ENCODE data around the gene PRKRIP1. TPM values are rescaled to one million over a fixed set of nuclear protein-coding genes. Genes with fewer than 3 reads are reported as not detected.
"Not testable (repeated sequence)": the region's sequence is repeated elsewhere in the genome, so short reads cannot be mapped to it uniquely, and the experiment has no call there.

Gene PRKRIP1
- total RNA-seq, 2 experiments from 2014 or later, result 27.2 to 28.3 TPM

GRCh38 chr7:102389810-102390209 lies 6.4 kb upstream of the PRKRIP1 start:
- peaks cover 17% of the 10 kb centered on the region for H3K36me3 Mint-ChIP-seq (ENCODE audit: low read depth)
- no peaks in the 10 kb centered on the region for H3K27me3 Mint-ChIP-seq
- H3K4me1 Mint-ChIP-seq, result no peaks in the 10 kb centered on the region
- ChIA-PET POLR2A (no interaction called here), CTCF (interaction anchor here (0.6 to 1.1 kb wide), 3 partner anchors 10 to 110 kb away, joined by 3 to 5 read pairs (median 3); no protein-coding TSS in a partner anchor)
- no peaks in the 10 kb centered on the region for H3K9me3 Mint-ChIP-seq
- H3K4me3 Mint-ChIP-seq, result no peak overlapping the region
- no peak for DNase-seq
- H3K27ac Mint-ChIP-seq, result no peak overlapping the region

GRCh38 chr7:102390697-102391484 lies 5.3 kb upstream of the PRKRIP1 start:
- Mint-ChIP-seq H3K4me3 (no peak overlapping the region), H3K36me3 (ENCODE audit: low read depth) (peaks cover 17% of the 10 kb centered on the region), H3K27me3 (no peaks in the 10 kb centered on the region), H3K4me1 (peaks cover 5% of the 10 kb centered on the region), H3K27ac (no peak overlapping the region), H3K9me3 (no peaks in the 10 kb centered on the region)
- peak; percentile 73 for DNase-seq
- POLR2A ChIA-PET, result interaction anchor here (0.8 kb wide), 1 partner anchor 109 kb away, joined by 3 read pairs; no protein-coding TSS in a partner anchor
- CTCF ChIA-PET, result interaction anchor here (0.7 to 3.7 kb wide), 5 partner anchors 21 to 122 kb away, joined by 3 to 30 read pairs (median 4); no protein-coding TSS in a partner anchor

DNA sequence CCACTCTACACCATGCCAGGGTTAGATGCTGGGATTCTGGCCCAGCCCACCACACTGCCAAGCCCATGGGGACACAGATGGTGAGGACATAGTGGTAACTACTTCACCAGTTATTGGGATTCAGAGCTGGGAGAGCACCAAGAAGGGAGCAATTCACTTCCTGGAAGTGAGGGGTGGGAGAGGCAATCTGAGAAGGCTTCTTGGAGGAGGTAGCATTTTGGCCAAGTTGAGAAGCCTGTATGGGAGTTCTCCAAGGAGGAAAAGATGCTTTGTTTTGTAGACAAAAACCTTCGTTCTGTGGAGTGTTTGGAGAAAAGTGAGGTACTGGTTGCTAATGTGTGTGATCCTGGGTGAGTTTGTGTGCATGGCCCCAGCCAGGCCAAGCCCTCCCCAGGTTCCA lies 3.8 kb upstream of the PRKRIP1 start:
- Mint-ChIP-seq H3K36me3 (ENCODE audit: low read depth) (peaks cover 15% of the 10 kb centered on the region), H3K4me3 (no peak overlapping the region), H3K27ac (no peak overlapping the region), H3K4me1 (peaks cover 16% of the 10 kb centered on the region), H3K27me3 (no peaks in the 10 kb centered on the region), H3K9me3 (no peaks in the 10 kb centered on the region)
- DNase-seq, result no peak
- ChIA-PET POLR2A (no interaction called here), CTCF (interaction anchor here (1.1 to 3.7 kb wide), 3 partner anchors 12 to 113 kb away, joined by 3 to 30 read pairs (median 4); no protein-coding TSS in a partner anchor)

GRCh38 chr7:102393467-102393866 lies 2.7 kb upstream of the PRKRIP1 start:
- H3K4me1 Mint-ChIP-seq, result peaks cover 22% of the 10 kb centered on the region
- POLR2A ChIA-PET, result no interaction called here
- H3K27me3 Mint-ChIP-seq, result no peaks in the 10 kb centered on the region
- H3K36me3 Mint-ChIP-seq (ENCODE audit: low read depth), result peaks cover 17% of the 10 kb centered on the region
- no peak for DNase-seq
- CTCF ChIA-PET, result interaction anchor here (0.6 to 3.7 kb wide), 4 partner anchors 11 to 1902 kb away, joined by 3 to 30 read pairs (median 4); no protein-coding TSS in a partner anchor
- no peaks in the 10 kb centered on the region for H3K9me3 Mint-ChIP-seq
- H3K27ac Mint-ChIP-seq, result no peak overlapping the region
- H3K4me3 Mint-ChIP-seq, result no peak overlapping the region

GRCh38 chr7:102395592-102395872 lies 631 bp upstream of the PRKRIP1 start:
- H3K27ac Mint-ChIP-seq, result peak overlapping the region; percentile 77
- POLR2A ChIA-PET, result interaction anchor here (0.8 to 3.1 kb wide), 11 partner anchors 9 to 652 kb away, joined by 3 to 19 read pairs (median 5); no protein-coding TSS in a partner anchor
- no peaks in the 10 kb centered on the region for H3K27me3 Mint-ChIP-seq
- peaks cover 22% of the 10 kb centered on the region for H3K4me1 Mint-ChIP-seq
- peak overlapping the region; percentile 91 for H3K4me3 Mint-ChIP-seq
- no peak for DNase-seq
- H3K36me3 Mint-ChIP-seq (ENCODE audit: low read depth), result peaks cover 27% of the 10 kb centered on the region
- CTCF ChIA-PET, result interaction anchor here (1.1 to 1.8 kb wide), 5 partner anchors 9 to 1506 kb away, joined by 3 to 8 read pairs (median 5); partner anchors contain the start of gene UFSP1
- no peaks in the 10 kb centered on the region for H3K9me3 Mint-ChIP-seq

GRCh38 chr7:102396710-102397019 lies 502 bp downstream of the PRKRIP1 start:
- H3K27ac Mint-ChIP-seq, result peak overlapping the region; percentile 77
- no peaks in the 10 kb centered on the region for H3K9me3 Mint-ChIP-seq
- POLR2A ChIA-PET, result interaction anchor here (1.0 to 3.1 kb wide), 9 partner anchors 8 to 115 kb away, joined by 3 to 19 read pairs (median 5); no protein-coding TSS in a partner anchor
- H3K4me1 Mint-ChIP-seq, result peaks cover 22% of the 10 kb centered on the region
- DNase-seq, result no peak
- H3K4me3 Mint-ChIP-seq, result peak overlapping the region; percentile 91
- peaks cover 31% of the 10 kb centered on the region for H3K36me3 Mint-ChIP-seq (ENCODE audit: low read depth)
- H3K27me3 Mint-ChIP-seq, result no peaks in the 10 kb centered on the region
- CTCF ChIA-PET, result interaction anchor here (0.7 to 1.8 kb wide), 7 partner anchors 8 to 117 kb away, joined by 3 to 8 read pairs (median 5); no protein-coding TSS in a partner anchor

DNA sequence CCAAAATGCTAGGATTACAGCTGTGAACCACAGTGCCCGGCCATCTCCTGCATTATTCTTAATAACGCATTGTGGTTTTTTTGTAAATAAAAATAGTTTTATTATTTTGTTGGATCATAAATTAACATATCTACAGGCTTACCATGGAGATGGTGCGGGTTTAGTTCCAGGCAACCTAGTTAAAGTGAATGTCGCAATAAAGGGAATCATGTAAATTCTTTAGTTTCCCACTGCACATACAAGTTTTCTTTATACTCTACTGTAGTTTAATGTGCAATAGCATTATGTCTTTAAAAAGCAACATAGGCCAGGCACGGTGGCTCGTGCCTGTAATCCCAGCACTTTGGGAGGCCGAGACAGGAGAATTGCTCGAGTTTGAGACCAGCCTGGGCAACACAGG lies 2.4 kb downstream of the PRKRIP1 start:
- POLR2A ChIA-PET, result interaction anchor here (1.0 kb wide), 1 partner anchor 35 kb away, joined by 4 read pairs; no protein-coding TSS in a partner anchor
- CTCF ChIA-PET, result interaction anchor here (0.6 to 1.2 kb wide), 4 partner anchors 9 to 121 kb away, joined by 3 to 5 read pairs (median 4); no protein-coding TSS in a partner anchor
- Mint-ChIP-seq H3K27me3 (no peaks in the 10 kb centered on the region), H3K4me3 (no peak overlapping the region), H3K27ac (no peak overlapping the region), H3K36me3 (ENCODE audit: low read depth) (peaks cover 35% of the 10 kb centered on the region), H3K4me1 (peaks cover 23% of the 10 kb centered on the region), H3K9me3 (no peaks in the 10 kb centered on the region)
- DNase-seq, result no peak

- no peak for DNase-seq
- no peak overlapping the region for H3K4me3 Mint-ChIP-seq
- ChIA-PET POLR2A (interaction anchor here (0.8 to 1.3 kb wide), 2 partner anchors 14 to 41 kb away, joined by 3 to 4 read pairs; no protein-coding TSS in a partner anchor), CTCF (interaction anchor here (0.6 kb wide), 2 partner anchors 11 to 42 kb away, joined by 3 read pairs; no protein-coding TSS in a partner anchor)
- H3K9me3 Mint-ChIP-seq, result no peaks in the 10 kb centered on the region
- H3K36me3 Mint-ChIP-seq (ENCODE audit: low read depth), result peaks cover 49% of the 10 kb centered on the region
- no peaks in the 10 kb centered on the region for H3K27me3 Mint-ChIP-seq
- H3K4me1 Mint-ChIP-seq, result peaks cover 31% of the 10 kb centered on the region
- H3K27ac Mint-ChIP-seq, result no peak overlapping the region
These were observed 4.2 kb downstream of the PRKRIP1 start for GRCh38 chr7:102400360-102400759.

DNA sequence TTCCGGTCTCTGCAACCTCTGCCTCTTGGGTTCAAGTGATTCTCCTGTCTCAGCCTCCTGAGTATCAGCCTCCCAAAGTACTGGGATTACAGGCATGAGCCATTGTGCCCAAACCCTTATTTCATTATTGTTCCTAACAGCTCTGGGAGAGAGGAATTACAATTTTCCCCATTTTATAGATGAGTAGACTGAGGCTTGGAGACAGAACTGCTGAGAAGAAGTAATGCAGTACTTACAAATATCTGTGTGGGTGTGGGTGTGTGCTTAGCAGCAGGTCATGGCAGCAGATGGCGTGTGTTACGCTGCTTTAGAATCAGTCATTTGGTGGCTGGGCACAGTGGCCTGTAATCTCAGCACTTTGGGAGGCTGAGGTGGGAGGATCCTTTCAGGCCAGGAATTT lies 7.4 kb downstream of the PRKRIP1 start:
- H3K27ac Mint-ChIP-seq, result no peak overlapping the region
- no peak overlapping the region for H3K4me3 Mint-ChIP-seq
- CTCF ChIA-PET, result interaction anchor here (0.5 to 3.6 kb wide), 3 partner anchors 12 to 63 kb away, joined by 3 to 57 read pairs (median 4); no protein-coding TSS in a partner anchor
- H3K36me3 Mint-ChIP-seq (ENCODE audit: low read depth), result peaks cover 71% of the 10 kb centered on the region
- no peaks in the 10 kb centered on the region for H3K9me3 Mint-ChIP-seq
- H3K27me3 Mint-ChIP-seq, result no peaks in the 10 kb centered on the region
- peaks cover 19% of the 10 kb centered on the region for H3K4me1 Mint-ChIP-seq
- no peak for DNase-seq
- POLR2A ChIA-PET, result interaction anchor here (1.8 kb wide), 1 partner anchor 31 kb away, joined by 4 read pairs; no protein-coding TSS in a partner anchor

DNA sequence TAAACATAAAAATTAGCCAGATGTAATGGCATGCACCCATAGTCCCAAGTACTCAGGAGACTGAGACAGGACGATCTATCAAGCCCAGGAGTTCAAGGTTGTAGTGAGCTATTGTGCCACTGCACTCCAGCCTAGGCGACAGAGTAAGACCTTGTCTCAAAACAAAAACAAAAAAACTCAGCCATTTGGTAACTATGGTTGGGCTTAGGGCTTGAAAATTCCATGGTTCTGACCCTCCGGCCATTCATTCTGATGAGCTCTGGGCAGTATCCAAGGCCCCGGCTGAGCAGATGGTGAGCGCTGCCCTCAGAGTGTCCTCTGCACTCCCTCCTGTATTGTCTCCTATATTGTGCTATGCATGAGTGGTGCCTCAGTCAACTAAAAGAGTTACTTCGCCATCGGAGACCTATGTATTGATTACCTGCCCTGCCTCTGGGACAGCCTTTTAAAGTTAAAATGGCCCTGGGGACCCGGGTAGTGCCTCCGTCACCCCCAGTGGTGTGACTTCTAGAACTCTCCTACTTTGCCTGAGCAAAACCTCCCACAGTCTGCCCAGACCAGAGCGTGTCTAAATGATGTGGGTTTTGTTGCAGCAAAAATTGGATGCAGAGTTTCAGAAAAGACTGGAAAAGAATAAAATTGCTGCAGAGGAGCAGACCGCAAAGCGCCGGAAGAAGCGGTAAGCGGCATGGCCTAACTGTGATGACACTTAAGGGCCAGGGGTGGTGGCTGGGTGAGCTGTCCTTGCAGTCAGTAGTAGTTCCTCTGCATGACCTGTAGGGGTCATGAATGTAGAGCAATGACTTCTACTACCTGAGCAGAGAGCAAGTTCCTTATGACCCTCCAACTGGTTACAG lies 8.1 kb downstream of the PRKRIP1 start:
- peak; percentile 57 for DNase-seq
- Mint-ChIP-seq H3K9me3 (no peaks in the 10 kb centered on the region), H3K27me3 (no peaks in the 10 kb centered on the region), H3K4me3 (no peak overlapping the region), H3K4me1 (peaks cover 23% of the 10 kb centered on the region), H3K27ac (peak overlapping the region; percentile 6), H3K36me3 (ENCODE audit: low read depth) (peaks cover 73% of the 10 kb centered on the region)
- ChIA-PET CTCF (interaction anchor here (0.5 to 3.7 kb wide), 16 partner anchors 8 to 65 kb away, joined by 3 to 57 read pairs (median 4); partner anchors contain the start of genes ALKBH4, LRWD1, ORAI2 and PRKRIP1), POLR2A (interaction anchor here (0.7 to 1.8 kb wide), 6 partner anchors 8 to 52 kb away, joined by 3 to 5 read pairs (median 4); partner anchors contain the start of gene PRKRIP1)

DNA sequence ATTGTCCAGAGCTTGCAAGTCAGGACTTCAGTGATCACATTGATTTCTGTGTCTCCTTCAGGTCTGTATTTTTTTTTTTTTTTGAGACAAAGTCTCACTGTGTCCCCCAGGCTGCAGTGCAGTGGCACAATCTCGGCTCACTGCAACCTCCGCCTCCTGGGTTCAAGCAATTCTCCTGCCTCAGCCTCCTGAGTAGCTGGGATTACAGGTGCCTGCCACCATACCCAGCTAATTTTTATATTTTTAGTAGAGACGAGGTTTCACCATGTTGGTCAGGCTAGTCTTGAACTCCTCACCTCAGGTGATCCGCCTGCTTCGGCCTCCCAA lies 8.7 kb downstream of the PRKRIP1 start:
- Mint-ChIP-seq H3K4me1 (peaks cover 25% of the 10 kb centered on the region), H3K36me3 (ENCODE audit: low read depth) (peaks cover 75% of the 10 kb centered on the region)
- not testable (repeated sequence) for DNase-seq, H3K27ac Mint-ChIP-seq, H3K4me3 Mint-ChIP-seq, H3K27me3 Mint-ChIP-seq, H3K9me3 Mint-ChIP-seq
- ChIA-PET CTCF (interaction anchor here (0.7 to 3.7 kb wide), 10 partner anchors 9 to 60 kb away, joined by 3 to 57 read pairs (median 7); partner anchors contain the start of genes ALKBH4, LRWD1 and PRKRIP1), POLR2A (interaction anchor here (0.7 to 1.8 kb wide), 5 partner anchors 9 to 51 kb away, joined by 3 to 5 read pairs (median 4); partner anchors contain the start of gene PRKRIP1)

DNA sequence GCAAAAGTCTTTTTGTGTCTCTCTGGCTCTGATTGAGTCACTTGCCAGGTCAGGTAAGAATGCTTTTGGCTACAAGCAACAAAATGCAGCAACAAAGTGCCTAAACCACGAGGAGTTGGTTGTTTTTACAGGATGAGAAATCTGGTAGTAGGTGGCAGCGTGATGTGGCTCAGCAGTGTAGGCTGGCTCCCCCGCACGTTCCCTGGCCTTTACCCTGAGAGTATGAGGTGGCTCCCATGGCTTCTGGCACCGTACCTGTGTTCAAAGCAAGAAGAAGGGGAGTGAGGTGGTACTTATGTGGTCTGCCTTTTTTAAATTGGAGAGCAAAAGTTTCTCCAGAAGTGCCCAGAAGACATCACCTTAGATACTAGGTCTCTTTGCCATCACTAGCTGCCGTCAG lies 11.7 kb downstream of the PRKRIP1 start:
- ChIA-PET CTCF (interaction anchor here (1.1 to 1.6 kb wide), 3 partner anchors 8 to 18 kb away, joined by 3 to 4 read pairs (median 4); no protein-coding TSS in a partner anchor), POLR2A (interaction anchor here (0.6 to 2.8 kb wide), 4 partner anchors 18 to 1580 kb away, joined by 3 to 9 read pairs (median 4); no protein-coding TSS in a partner anchor)
- peaks cover 31% of the 10 kb centered on the region for H3K4me1 Mint-ChIP-seq
- no peaks in the 10 kb centered on the region for H3K9me3 Mint-ChIP-seq
- H3K4me3 Mint-ChIP-seq, result no peak overlapping the region
- no peaks in the 10 kb centered on the region for H3K27me3 Mint-ChIP-seq
- DNase-seq, result no peak
- peaks cover 77% of the 10 kb centered on the region for H3K36me3 Mint-ChIP-seq (ENCODE audit: low read depth)
- H3K27ac Mint-ChIP-seq, result peak overlapping the region; percentile 28
